Hepatocyte (in vitro differentiated cells): ENCODE data around the gene CTH. TPM values are rescaled to one million over a fixed set of nuclear protein-coding genes. Genes with fewer than 3 reads are reported as not detected.
"Not testable (repeated sequence)": the region's sequence is repeated elsewhere in the genome, so short reads cannot be mapped to it uniquely, and the experiment has no call there.

Experiments used
- DNase-seq: peaks from one replicate; pipeline ENCODE4 v3.0.0-alpha.2; 2016; ENCODE audit warnings: low spot score
- H2AFZ ChIP-seq: fragments of 200-600 bp; sonication (generic); 2 replicates; pipeline ENCODE4 v1.6.0; 2016; ENCODE audit warnings: antibody characterized with exemption, mild to moderate bottlenecking
- H3K27ac ChIP-seq: fragments of 200-600 bp; sonication (generic); 2 replicates; pipeline ENCODE4 v1.5.1; 2016; ENCODE audit warnings: mild to moderate bottlenecking
- H3K27me3 ChIP-seq: fragments of 200-600 bp; sonication (generic); 2 replicates; pipeline ENCODE4 v1.6.1; 2016
- H3K36me3 ChIP-seq: fragments of 200-600 bp; sonication (generic); replicated peaks from 2 replicates; pipeline ENCODE4 v1.5.1; 2016; ENCODE audit warnings: low read depth; ENCODE audit not compliant: insufficient read depth
- H3K4me1 ChIP-seq: fragments of 200-600 bp; sonication (generic); 2 replicates; pipeline ENCODE4 v1.5.1; 2016; ENCODE audit warnings: mild to moderate bottlenecking, moderate library complexity; ENCODE audit not compliant: insufficient read depth
- H3K4me2 ChIP-seq: fragments of 200-600 bp; sonication (generic); 2 replicates; pipeline ENCODE4 v1.6.0; 2016
- H3K4me3 ChIP-seq: fragments of 200-600 bp; sonication (generic); 2 replicates; pipeline ENCODE4 v1.5.1; 2016; ENCODE audit warnings: mild to moderate bottlenecking
- H3K79me2 ChIP-seq: fragments of 200-600 bp; sonication (generic); 2 replicates; pipeline ENCODE4 v1.6.0; 2017; ENCODE audit warnings: mild to moderate bottlenecking
- H3K9me2 ChIP-seq: fragments of 200-600 bp; sonication (generic); replicated peaks from 2 replicates; pipeline ENCODE4 v1.6.0; 2017; ENCODE audit warnings: mild to moderate bottlenecking; ENCODE audit not compliant: insufficient read depth
- H3K9me3 ChIP-seq: fragments of 200-600 bp; sonication (generic); 2 replicates; pipeline ENCODE4 v1.5.1; 2016; ENCODE audit warnings: low read depth, mild to moderate bottlenecking
- H4K20me1 ChIP-seq: fragments of 200-600 bp; sonication (generic); 2 replicates; pipeline ENCODE4 v1.6.0; 2016; ENCODE audit warnings: mild to moderate bottlenecking; ENCODE audit not compliant: insufficient read depth, poor library complexity, severe bottlenecking
- CTCF ChIP-seq: fragments of 200-600 bp; sonication (generic); IDR thresholded peaks from 2 replicates; pipeline ENCODE4 v1.5.1; 2016; ENCODE audit warnings: antibody characterized with exemption, mild to moderate bottlenecking; ENCODE audit not compliant: poor library complexity
- EZH2 ChIP-seq: fragments of 200-600 bp; sonication (generic); IDR thresholded peaks from 2 replicates; pipeline ENCODE4 v1.6.1; 2016; ENCODE audit warnings: antibody characterized with exemption, mild to moderate bottlenecking, borderline replicate concordance
- EZH2phosphoT487 ChIP-seq: fragments of 200-600 bp; sonication (generic); IDR thresholded peaks from one replicate; pipeline ENCODE4 v1.6.1; 2018; ENCODE audit warnings: antibody characterized with exemption, mild to moderate bottlenecking, low read depth, moderate library complexity; ENCODE audit not compliant: unreplicated experiment, severe bottlenecking
- WGBS: methylation state at CpG from one replicate; pipeline ENCODE4 v1.1.6; 2016; ENCODE audit warnings: low lambda C conversion rate; ENCODE audit errors: missing lambda C conversion rate; 5-methylcytosine and 5-hydroxymethylcytosine counted together
- polyA plus RNA-seq: library from polyadenylated mRNA; unstranded; fragments of >200 nt; fragmentation: Nextera tagmentation; extraction: Ambion mirVana; gene quantifications from 2 replicates; pipeline ENCODE4 v1.2.1, GENCODE V29; 2016
- total RNA-seq: library from RNA; depleted of rRNA; stranded (reverse); fragments of >200 nt; gene quantifications from 2 replicates; pipeline ENCODE4 v1.2.3, GENCODE V29; 2014

Gene CTH
- total and polyA plus RNA-seq, 2 experiments from 2014 or later = 11.7 to 22.6 TPM

- WGBS = 75% methylated on average over 5 of the region's 5 CpGs
- no peak overlapping the region for H3K4me2 ChIP-seq
- TF ChIP-seq EZH2phosphoT487 = no peak
- TF ChIP-seq CTCF = no peak
- no peak for TF ChIP-seq EZH2
- no peaks in the 10 kb centered on the region for H3K9me2 ChIP-seq
- no peaks in the 10 kb centered on the region for H3K79me2 ChIP-seq
- no peaks in the 10 kb centered on the region for H3K36me3 ChIP-seq
- no peaks in the 10 kb centered on the region for H3K4me1 ChIP-seq
- H3K27me3 ChIP-seq = no peaks in the 10 kb centered on the region
- H4K20me1 ChIP-seq = no peaks in the 10 kb centered on the region
- DNase-seq = no peak
- H3K9me3 ChIP-seq = no peaks in the 10 kb centered on the region
- no peak overlapping the region for H3K4me3 ChIP-seq
- H2AFZ ChIP-seq = no peak overlapping the region
- H3K27ac ChIP-seq = no peak overlapping the region
Observed at GRCh38 chr1:70441392-70442035, 30.4 kb downstream of the CTH start.

GRCh38 chr1:70442490-70442889 lies 31.4 kb downstream of the CTH start:
- H2AFZ ChIP-seq = no peak overlapping the region
- TF ChIP-seq CTCF (no peak), EZH2phosphoT487 (no peak), EZH2 (no peak)
- no peak for DNase-seq
- no peak overlapping the region for H3K27ac ChIP-seq
- WGBS = 68% methylated on average over 2 of the region's 2 CpGs
- H3K79me2 ChIP-seq = no peaks in the 10 kb centered on the region
- H3K9me2 ChIP-seq = no peaks in the 10 kb centered on the region
- H3K4me2 ChIP-seq = no peak overlapping the region
- H3K27me3 ChIP-seq = no peaks in the 10 kb centered on the region
- no peaks in the 10 kb centered on the region for H3K9me3 ChIP-seq
- no peaks in the 10 kb centered on the region for H4K20me1 ChIP-seq
- no peak overlapping the region for H3K4me3 ChIP-seq
- H3K36me3 ChIP-seq = no peaks in the 10 kb centered on the region
- H3K4me1 ChIP-seq = no peaks in the 10 kb centered on the region

GRCh38 chr1:70443739-70444138 lies 32.7 kb downstream of the CTH start:
- no peak overlapping the region for H3K4me2 ChIP-seq
- H3K27ac ChIP-seq = no peak overlapping the region
- no peaks in the 10 kb centered on the region for H3K4me1 ChIP-seq
- H3K79me2 ChIP-seq = no peaks in the 10 kb centered on the region
- H4K20me1 ChIP-seq = no peaks in the 10 kb centered on the region
- no peak overlapping the region for H2AFZ ChIP-seq
- H3K27me3 ChIP-seq = no peaks in the 10 kb centered on the region
- DNase-seq = no peak
- no peaks in the 10 kb centered on the region for H3K9me3 ChIP-seq
- H3K4me3 ChIP-seq = no peak overlapping the region
- no peak for TF ChIP-seq EZH2phosphoT487
- no peak for TF ChIP-seq EZH2
- no peak for TF ChIP-seq CTCF
- H3K9me2 ChIP-seq = no peaks in the 10 kb centered on the region
- H3K36me3 ChIP-seq = no peaks in the 10 kb centered on the region
- WGBS = 92% methylated on average over 1 of the region's 1 CpG

- 86% methylated on average over 8 of the region's 8 CpGs for WGBS
- H3K9me3 ChIP-seq = no peaks in the 10 kb centered on the region
- H3K79me2 ChIP-seq = no peaks in the 10 kb centered on the region
- no peak for DNase-seq
- H2AFZ ChIP-seq = no peak overlapping the region
- H3K4me1 ChIP-seq = no peaks in the 10 kb centered on the region
- no peaks in the 10 kb centered on the region for H3K27me3 ChIP-seq
- no peak overlapping the region for H3K4me2 ChIP-seq
- no peak overlapping the region for H3K27ac ChIP-seq
- H3K36me3 ChIP-seq = no peaks in the 10 kb centered on the region
- no peak for TF ChIP-seq EZH2
- TF ChIP-seq CTCF = no peak
- no peak for TF ChIP-seq EZH2phosphoT487
- H4K20me1 ChIP-seq = no peaks in the 10 kb centered on the region
- no peak overlapping the region for H3K4me3 ChIP-seq
- H3K9me2 ChIP-seq = no peaks in the 10 kb centered on the region
Observed at GRCh38 chr1:70449049-70449448, 38.0 kb downstream of the CTH start.

- H3K4me3 ChIP-seq, H3K36me3 ChIP-seq, DNase-seq, H3K4me1 ChIP-seq, H4K20me1 ChIP-seq, H3K4me2 ChIP-seq, H3K9me2 ChIP-seq, H3K27me3 ChIP-seq, H3K9me3 ChIP-seq, H2AFZ ChIP-seq, H3K79me2 ChIP-seq, H3K27ac ChIP-seq: not testable (repeated sequence)
- 78% methylated on average over 3 of the region's 3 CpGs for WGBS
Observed at GRCh38 chr1:70452164-70452939, 41.3 kb downstream of the CTH start.
